Hematopoietic multipotent progenitor cell treated with erythropoietin and hydrocortisone succinate and interleukin-3 and kit ligand, for 8 days (in vitro differentiated cells): Measurements from ENCODE around the gene ARHGEF11.
A peak's percentile ranks its signal among the peaks of the same experiment; 100 is the strongest.

ENCODE experiments used
- DNase-seq: peaks from one replicate; pipeline ENCODE4 v3.0.0-alpha.2; 2015

The ARHGEF11 gene

DNA sequence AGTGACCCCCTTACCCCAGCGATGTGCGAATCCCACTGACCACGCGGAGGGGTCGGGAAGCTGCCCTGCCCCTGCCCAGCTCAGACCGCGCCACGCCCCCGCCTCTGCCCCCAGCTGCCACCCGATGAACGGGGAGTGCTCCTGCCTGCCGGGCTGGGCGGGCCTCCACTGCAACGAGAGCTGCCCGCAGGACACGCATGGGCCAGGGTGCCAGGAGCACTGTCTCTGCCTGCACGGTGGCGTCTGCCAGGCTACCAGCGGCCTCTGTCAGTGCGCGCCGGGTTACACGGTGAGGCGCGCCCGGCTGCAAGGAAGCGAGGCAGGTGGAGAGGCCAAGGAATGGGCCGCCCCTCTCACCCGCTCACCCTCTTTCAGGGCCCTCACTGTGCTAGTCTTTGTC lies 137.0 kb downstream of the ARHGEF11 start:
- DNase-seq = no peak

DNA sequence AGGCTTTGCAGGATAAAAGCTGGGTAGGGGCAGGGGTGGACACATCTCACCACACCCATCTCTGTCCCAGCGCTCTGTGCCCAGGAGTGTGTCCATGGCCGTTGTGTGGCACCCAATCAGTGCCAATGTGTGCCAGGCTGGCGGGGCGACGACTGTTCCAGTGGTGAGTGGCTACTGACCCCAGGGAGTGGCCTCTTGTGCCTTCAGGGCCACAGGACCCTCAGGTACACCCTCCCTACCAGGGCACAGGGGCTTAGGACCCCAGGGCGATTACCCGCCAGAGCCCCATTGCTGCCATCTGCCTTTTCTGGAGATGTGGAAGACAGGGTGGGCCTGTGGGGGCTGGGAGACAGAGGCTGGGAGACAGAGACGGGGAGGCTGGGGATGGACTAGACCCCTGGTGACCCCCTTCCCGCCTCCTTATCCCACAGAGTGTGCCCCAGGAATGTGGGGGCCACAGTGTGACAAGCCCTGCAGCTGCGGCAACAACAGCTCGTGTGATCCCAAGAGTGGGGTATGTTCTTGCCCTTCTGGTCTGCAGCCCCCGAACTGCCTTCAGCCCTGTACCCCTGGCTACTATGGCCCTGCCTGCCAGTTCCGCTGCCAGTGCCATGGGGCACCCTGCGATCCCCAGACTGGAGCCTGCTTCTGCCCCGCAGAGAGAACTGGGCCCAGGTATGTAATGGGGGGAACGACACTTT lies 139.2 kb downstream of the ARHGEF11 start:
- DNase-seq = no peak

DNA sequence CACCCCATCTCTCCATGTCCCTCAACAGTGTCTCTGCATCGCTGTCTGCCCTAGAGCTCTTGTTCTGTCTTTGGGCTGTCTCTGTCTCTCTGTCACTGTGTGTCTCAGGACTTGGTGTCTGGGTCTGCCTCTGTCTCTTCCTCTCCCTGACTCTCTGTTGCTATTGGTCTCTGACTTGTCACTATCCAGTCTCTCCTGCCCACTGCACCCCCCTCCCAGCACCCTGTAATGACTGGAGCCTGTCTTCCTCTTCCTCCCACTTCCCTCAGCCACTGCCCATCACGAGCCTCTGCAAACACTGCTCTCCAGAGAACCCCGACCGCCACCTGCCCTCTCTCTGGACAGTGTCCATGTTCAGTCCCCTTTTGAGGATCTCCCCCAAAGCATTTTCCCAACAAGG lies 139.9 kb downstream of the ARHGEF11 start:
- no peak for DNase-seq

DNA sequence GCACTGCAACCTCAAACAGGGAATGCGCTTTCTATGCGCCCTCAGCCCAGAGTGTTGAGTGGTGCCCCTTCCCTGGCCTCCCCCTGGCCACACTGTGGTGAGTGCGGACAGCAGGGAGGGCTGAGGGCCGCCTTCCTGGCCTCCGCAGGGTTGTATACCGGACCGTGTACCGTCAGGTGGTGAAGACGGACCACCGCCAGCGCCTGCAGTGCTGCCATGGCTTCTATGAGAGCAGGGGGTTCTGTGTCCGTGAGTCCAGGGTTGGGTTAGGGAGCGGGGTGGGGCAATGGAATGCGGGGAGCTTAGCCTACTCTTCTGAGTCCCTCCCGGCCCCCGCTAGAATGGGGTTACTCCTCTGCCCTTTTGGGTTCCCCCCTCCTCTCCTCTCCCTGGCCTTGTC lies 140.4 kb downstream of the ARHGEF11 start:
- no peak for DNase-seq

DNA sequence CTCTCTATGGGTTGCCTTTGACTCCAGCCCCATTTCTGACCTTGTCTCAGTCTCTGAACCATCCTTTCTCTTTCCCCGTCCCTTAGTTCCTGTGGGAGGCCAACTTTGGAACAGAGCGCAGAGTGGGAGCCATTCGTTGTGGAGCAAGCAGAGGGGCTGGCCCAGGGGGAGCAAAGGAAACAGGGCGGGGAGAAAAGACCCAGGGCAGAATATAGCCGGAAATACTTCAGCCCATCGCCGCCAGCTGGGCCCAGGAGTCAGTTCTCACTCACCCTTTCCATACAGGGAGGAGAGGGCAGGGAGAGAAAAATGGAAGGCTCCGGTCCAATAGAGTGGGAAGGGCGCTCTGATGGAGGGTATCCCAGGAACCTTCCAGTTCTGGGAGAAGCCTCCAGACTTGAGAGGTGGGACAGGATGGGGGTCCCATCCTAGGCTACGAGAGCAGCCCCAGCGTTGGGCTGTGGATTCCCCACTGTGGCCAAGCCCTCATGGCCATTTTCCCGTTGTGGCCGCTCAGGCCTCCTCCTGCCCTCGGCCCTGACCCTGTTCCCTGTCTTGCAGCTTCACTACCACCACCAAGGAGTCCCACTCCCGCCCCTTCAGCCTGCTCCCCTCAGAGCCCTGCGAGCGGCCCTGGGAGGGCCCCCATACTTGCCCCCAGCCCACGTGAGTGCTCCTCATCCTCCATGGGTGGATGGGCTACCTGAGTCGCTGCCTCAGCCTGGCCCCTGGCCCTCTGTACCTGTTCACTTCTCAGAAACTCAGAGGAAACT lies 141.2 kb downstream of the ARHGEF11 start:
- DNase-seq = no peak

DNA sequence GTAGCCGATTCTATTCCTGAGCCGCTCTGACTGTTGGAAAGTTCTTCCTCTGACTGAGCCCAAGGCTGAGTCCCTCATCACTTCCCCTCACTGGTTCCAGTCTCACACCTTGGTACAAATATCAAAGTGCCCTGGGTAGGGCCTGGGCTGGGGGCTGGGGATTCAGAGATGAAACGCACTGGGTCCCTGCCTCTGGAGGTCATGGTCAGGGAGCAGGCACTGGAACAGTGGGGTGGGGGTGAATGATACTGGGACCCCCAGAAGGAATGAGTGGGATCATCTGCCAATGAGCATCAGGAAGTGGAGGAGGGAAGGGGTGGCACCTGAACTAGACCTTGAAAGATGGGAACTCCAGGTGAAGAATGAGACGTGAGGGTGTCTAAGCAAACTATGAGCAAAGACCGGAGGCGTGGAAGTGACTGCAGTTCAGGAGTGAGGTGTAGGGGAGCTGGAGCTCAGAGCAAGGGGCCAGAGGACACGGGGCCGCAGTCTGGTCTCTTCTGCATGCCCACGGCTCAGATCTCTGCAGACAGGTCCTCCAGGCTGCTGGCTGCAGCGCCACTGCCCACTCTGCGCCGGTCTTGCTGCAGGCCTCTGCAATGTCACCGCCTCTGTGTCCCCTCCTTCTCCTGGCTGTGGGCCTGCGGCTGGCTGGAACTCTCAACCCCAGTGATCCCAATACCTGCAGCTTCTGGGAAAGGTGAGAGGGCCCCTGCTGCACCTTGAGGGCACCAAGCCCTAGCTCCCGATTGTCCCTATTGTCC lies 142.0 kb downstream of the ARHGEF11 start:
- DNase-seq = no peak

DNA sequence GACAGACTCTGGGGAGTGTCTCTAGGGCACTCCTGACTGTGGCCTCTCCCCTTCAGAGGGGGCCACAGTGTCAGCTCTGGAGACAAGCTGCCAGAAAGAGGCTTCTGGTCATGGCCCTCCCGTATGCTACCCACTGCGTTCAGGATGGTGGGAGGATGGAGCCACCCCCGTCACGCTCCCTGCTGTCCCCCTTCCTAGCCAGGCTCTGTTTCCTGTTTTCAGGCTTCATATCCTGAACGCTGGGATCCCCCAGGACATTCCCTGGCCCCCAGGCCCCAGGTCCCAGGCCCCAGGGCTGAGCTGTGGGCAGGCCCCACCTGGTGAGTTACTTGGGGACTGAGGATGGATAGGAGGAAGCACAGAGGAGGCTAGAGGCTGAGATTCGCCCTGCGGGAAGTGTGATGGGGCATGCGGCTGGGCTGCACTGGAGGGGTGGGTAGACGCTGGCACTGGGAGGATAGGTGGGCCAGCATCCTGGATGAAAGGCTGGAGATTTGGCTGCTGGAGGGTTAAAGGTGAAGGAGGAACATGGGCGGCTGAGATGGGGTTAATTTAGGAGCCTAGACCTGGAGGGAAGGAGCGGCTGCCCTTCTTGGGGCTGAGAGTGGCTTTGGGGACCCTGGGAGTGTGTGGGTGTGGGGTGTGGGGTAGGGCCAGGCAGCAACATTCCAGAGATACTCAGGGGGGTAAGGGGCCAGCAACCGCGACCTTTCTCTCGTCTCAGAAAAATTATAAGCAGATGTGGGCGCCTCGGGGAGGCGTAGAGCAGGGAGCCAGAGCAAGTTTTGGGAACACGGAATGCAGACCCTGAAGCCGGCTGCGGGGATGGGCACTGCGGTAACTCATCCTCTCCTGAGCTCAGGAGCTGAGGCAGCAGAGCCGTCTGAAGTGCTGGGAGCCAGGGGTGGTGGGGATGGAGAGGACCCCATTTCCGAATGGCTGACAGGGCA lies 143.3 kb downstream of the ARHGEF11 start:
- no peak for DNase-seq

DNA sequence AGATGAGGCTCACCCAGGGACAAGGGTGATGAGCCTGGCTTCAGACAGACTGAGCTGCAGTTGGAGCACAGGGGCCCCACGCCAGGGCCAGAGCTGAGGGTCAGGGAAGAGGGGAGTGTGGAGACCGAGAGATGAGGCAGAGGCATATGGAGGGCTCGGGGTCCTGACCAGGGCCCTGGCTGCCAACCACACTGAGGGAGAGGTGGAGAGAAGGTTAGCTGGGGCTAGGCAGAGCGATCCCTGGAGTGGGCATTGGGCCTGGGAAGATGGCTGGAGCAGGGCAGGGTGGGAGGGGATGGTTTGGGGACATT lies 144.0 kb downstream of the ARHGEF11 start:
- DNase-seq = no peak

DNA sequence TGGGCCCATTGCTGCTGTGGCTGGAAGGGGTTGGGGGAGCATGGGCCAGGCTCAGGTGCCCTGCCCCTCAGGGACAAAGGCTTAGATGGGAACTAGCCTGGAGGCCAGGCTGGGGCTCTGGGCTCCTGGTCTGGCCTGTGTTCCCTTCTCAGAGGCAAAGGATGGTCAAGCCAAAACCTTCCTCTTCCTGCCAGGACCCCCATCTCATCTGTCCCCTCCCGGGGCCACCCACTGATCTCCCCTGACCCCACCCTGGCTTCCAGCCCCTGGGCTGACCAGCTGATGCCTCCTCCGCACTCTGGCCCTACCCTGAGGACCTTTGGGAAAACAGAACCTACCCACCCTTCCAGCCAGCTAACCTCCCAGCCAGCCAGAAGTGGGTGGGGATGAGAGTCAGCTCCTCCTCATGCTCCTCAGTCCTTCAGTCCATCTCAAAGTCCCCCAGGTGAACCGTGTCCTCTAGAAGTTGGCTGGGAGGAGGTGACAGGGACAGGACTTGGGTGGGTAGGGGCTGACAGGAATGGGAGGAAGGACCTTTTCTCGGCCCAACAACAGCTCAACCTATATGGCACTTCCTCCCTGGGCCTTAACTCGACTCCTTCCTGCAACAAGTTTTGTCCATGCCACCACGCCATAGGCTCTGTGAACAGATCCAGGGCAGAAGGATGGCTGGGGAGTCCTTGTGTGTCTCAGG lies 144.5 kb downstream of the ARHGEF11 start:
- no peak for DNase-seq

DNA sequence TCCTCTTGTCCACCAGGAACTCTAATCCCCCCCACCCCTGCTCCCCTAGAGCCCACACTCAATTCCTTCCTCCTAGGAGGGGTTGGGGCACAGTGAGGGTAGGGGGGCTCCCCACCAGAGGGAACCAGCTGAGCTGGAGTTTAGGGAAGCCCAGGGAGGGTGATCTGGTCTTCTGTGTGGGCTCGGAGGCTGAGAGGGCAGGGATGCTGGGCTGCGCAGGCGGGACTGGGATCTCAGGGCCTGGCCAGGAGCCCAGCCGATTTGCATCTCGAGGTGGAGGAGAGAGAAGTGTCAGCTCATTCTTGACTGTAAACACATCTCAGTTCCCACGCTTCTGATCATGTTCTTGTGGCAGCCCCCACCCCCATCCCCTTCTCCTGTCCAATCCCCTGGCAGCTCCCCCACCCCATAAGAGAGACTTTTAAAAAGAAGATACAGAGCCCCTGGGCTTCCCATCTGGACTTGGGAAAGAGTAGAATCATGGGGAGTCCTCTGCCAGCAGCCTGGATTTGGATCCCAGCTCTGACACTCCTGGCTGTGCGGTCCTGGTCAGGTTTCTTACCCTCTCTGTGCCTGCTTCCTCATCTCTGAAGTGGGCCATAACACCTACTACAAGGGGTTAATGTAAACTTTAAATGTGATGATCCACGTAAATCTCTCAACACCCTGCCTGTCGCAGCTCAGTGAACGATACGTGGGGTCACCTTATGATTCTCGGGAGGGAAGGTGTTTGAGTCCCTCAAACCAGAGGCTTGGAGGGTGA lies 145.4 kb downstream of the ARHGEF11 start:
- no peak for DNase-seq

DNA sequence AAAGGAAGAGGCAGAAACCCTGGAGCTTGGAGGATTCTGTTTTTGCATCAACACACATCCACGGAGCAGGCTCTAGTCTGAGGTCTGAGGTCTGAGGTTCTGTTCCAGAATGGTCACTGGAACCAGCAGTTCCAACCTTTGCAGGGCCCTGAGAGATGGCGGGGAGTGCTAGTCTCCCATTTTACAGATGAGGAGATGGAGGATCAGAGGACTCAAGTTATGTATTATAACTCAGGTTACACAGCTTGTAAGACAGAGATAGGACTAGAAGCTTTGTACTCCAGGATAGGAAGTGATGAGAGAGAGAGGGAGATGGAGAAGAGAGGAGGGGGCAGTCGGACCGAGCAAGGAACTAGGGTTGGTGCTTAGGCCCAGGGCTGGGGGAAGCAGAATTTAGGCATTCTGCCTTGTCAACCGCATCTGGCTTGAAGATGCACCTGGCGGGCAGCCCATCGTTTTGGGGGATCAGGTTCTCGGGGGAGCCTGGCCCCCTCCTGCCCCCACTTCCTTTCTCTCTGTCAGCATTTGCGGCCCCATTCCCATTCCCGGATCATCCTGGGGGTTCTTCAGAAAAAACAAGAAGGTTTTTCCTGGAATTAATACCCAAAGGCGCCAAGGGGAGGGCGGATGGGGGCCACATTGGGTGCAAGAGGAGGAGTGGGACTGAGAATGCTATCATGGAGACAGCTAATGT lies 146.4 kb downstream of the ARHGEF11 start:
- DNase-seq = no peak

DNA sequence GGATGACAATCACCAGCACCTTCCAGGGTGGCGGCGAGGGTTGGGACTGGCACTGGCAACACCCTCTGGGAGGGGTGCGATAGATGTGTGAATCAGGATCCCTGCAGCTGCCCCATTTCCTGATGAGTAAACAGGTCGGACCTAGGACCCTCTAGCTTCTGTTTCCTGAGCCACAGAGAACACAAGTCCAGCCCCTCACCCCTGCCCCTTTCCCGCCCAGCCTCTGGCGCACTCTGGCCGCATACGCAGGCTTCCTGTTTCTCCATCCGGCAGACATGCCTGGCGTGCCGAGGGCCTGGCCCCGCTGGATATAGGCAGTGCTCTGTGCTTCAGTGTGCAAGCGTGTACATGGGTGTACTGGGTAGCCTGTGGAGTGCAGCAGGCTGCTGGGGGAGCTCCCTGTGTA lies 147.4 kb downstream of the ARHGEF11 start:
- no peak for DNase-seq

DNA sequence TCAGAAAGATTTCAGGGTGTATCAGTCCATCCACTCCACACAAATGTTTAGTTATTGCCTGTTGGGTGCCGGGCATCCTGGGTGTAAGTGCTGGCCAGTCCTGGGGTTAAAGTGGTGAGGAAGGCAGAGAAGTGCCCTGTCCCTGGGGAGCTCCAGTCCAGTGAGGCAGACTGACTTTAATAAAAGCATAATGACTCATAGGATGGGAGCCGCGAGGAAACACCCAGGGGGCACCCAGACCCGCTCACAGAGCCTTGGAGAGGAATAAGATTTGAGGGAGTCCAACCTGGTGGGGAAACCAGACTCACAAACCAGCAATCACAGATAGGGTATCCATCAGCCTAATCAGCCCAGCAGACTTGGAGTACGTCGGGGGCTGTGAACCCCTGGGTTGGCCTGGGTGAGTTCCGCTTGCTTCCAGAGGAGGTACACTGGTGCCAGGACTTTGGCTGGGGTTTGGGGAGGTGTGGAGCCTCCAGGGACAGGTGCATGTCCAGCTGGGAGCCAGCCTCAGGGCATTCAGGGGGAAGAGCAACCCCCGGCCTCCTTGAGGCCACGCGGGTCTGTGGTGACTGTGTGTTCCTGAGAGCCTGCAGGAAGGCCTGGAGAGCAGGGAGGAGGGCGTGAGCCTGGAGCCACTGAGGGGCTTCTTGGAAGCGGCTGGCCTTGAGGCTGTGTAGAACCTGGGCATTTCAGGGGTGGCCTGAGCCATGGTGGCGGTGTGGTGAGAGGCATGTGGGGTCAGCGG lies 148.3 kb downstream of the ARHGEF11 start:
- DNase-seq = no peak

DNA sequence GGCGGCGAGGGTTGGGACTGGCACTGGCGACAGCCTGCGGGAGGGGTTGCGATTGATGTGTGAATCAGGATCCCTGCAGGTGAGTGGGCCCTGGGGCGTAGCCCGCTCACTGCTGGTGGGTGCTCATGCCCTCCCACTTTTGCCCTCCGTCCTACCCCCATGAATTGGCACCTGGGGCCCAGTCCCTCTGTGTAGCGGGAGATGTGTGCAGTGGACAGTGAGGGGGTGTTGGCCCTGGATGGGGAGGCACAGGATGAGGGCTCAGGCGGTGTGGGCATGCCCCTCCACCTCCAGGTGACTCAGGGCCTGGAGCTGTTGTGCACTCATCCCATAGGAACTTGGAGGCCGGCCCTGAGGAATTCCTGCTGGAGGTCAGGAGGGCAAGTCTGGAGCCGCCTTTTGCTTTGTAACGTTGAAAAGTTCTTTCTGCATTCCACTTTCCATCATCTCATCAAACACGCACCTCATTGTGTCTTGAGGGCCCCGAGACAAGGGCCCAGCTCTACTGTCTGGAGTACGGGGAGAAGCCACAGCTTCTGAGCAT lies 149.0 kb downstream of the ARHGEF11 start:
- no peak for DNase-seq

DNA sequence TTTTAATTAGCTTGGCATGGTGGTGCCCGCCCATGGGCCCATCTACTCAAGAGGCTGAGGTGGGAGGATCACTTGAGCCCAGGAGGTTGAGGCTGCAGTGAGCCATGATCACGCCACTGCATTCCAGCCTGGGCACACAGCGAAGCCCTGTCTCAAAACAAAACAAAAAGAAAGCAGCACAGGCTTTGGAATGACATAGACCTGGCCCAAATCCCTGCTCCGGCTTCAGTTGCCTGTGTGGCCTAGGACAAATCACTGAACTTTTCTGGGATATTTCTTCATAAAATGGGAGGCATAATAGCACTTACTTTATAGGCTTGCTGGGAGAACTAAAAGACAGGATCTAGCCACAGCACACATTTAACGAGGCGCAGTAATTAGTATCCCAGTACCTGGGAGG lies 149.6 kb downstream of the ARHGEF11 start:
- no peak for DNase-seq

DNA sequence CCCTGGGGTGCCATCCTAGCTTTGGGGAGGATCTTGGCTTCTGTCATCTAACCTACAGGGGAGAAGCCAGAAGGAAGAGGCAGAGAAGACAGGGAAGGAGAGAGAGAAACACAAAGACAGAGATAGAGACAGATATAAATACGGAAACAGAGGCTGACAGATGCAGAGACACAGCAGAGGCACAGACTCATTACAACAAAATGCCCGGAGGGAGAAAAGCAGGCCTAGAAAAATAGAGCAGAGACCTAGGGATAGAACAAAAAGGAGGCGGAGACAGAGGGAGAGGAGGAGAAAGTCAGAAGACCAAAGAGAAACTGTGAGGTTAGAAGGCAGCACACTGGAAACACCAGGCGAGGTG lies 150.1 kb downstream of the ARHGEF11 start:
- no peak for DNase-seq

DNA sequence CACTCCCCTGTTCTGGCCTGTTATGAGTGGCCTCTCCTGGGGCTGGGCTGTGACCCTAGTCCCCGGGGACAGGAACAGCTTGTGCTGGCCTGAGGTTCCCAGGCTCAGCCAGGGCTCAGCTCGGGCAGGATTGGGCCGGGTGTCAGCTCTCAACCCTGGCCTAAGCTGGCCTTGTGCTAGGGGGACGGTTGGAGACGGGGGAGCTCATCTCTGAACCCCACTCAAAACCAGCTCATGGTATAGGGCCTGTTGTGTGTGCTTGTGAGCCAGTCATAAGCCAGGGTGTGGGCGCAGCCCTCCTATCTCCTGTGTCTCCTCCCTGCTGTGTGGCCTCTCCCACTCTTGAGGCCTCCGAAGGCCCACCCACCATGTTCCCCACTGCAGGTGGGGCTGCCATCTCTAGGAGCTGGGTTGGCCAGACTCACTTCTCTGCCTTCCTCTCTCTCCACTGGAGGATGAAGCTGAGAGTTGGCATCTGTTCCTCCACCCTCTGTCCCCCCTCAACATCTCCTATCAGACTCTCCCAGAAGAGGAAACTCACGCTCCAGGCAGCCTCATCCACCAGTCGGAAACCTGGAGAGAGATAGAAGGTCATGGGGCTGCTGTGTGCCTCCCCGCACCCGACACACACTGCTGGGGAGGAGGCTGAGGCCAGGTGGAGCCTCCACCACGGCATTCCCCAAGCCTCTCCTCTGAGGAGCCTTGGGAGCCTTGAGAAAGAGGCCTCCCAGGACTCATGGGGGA lies 150.7 kb downstream of the ARHGEF11 start:
- DNase-seq = peak; percentile 98

DNA sequence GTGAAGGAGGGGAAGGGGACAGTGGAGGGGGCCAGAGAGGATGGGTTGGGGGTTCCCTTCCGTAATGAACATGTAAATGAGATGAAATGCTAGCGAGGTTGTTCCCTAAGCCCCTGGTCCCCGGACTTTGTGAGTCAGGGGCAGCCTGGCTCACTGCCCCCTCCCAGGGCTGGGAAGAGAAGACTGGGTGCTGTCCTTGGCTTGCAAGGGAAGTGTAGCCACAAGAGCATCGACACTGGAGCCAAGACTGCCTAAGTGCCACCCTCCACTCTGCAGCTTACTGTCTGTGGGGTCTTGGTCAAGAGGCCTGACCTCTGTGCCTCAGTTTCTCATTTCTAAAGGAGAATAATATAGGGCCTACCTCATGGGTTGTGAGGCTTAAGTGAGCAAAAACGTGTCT lies 151.5 kb downstream of the ARHGEF11 start:
- no peak for DNase-seq
